DOHH2 (cell line): ENCODE results near the gene P2RY14.

Experiments used
- H3F3A ChIP-seq: fragments of 200-600 bp; sonication (generic), shearing (Covaris generic); 2 replicates; pipeline ENCODE4 v1.6.0; 2016; ENCODE audit warnings: antibody characterized with exemption, mild to moderate bottlenecking; ENCODE audit not compliant: control insufficient read depth, insufficient read depth
- H3K27ac ChIP-seq: fragments of 200-600 bp; sonication (generic); 2 replicates; pipeline ENCODE4 v1.5.1; 2014; ENCODE audit warnings: low read depth, mild to moderate bottlenecking, low read length, moderate library complexity
- H3K27me3 ChIP-seq: fragments of 200-600 bp; sonication (generic); 2 replicates; pipeline ENCODE4 v1.6.1; 2014; ENCODE audit warnings: mild to moderate bottlenecking, low read length, mixed read lengths; ENCODE audit not compliant: control insufficient read depth
- H3K36me3 ChIP-seq: fragments of 200-600 bp; sonication (generic); 2 replicates; pipeline ENCODE4 v1.6.1; 2014; ENCODE audit warnings: mild to moderate bottlenecking, low read length, moderate library complexity, mixed read lengths; ENCODE audit not compliant: control insufficient read depth
- H3K4me1 ChIP-seq: fragments of 200-600 bp; sonication (generic); 2 replicates; pipeline ENCODE4 v1.6.1; 2014; ENCODE audit warnings: mild to moderate bottlenecking, low read length, mixed read lengths; ENCODE audit not compliant: control insufficient read depth
- H3K4me2 ChIP-seq: fragments of 200-600 bp; sonication (generic); 2 replicates; pipeline ENCODE4 v1.6.0; 2014; ENCODE audit warnings: mild to moderate bottlenecking, low read length, moderate library complexity
- H3K4me3 ChIP-seq: fragments of 200-600 bp; sonication (generic); 2 replicates; pipeline ENCODE4 v1.5.1; 2014; ENCODE audit warnings: mild to moderate bottlenecking, low read length, mixed read lengths
- H3K79me2 ChIP-seq: fragments of 200-600 bp; sonication (generic); 2 replicates; pipeline ENCODE4 v1.6.1; 2014; ENCODE audit warnings: mild to moderate bottlenecking, low read length, mixed read lengths; ENCODE audit not compliant: control insufficient read depth
- H3K9me2 ChIP-seq: fragments of 200-600 bp; sonication (generic); replicated peaks from 2 replicates; pipeline ENCODE4 v1.6.1; 2014; ENCODE audit warnings: mild to moderate bottlenecking, low read length, mixed read lengths; ENCODE audit not compliant: control insufficient read depth
- H3K9me3 ChIP-seq: fragments of 200-600 bp; sonication (generic); 2 replicates; pipeline ENCODE4 v1.6.1; 2014; ENCODE audit warnings: antibody characterized with exemption, low read length, mixed read lengths; ENCODE audit not compliant: control insufficient read depth, insufficient read depth
- H4K20me1 ChIP-seq: fragments of 200-600 bp; sonication (generic); 2 replicates; pipeline ENCODE4 v1.6.0; 2014; ENCODE audit warnings: low read depth, mild to moderate bottlenecking, antibody characterized with exemption, low read length, moderate library complexity; ENCODE audit not compliant: control insufficient read depth, insufficient read depth
- EZH2phosphoT487 ChIP-seq: fragments of 200-600 bp; sonication (generic); IDR thresholded peaks from 2 replicates; pipeline ENCODE4 v1.6.1; 2017; ENCODE audit warnings: borderline replicate concordance, mild to moderate bottlenecking, antibody characterized with exemption, low read length, moderate library complexity, mixed read lengths
- TF ChIP-seq, protein P1 (sequence below): fragments of 200-600 bp; sonication (generic); IDR thresholded peaks from one replicate; pipeline ENCODE4 v1.5.1; 2014; ENCODE audit warnings: antibody characterized with exemption, mild to moderate bottlenecking, low read depth, low read length; ENCODE audit not compliant: poor library complexity, severe bottlenecking

Gene P2RY14

DNA sequence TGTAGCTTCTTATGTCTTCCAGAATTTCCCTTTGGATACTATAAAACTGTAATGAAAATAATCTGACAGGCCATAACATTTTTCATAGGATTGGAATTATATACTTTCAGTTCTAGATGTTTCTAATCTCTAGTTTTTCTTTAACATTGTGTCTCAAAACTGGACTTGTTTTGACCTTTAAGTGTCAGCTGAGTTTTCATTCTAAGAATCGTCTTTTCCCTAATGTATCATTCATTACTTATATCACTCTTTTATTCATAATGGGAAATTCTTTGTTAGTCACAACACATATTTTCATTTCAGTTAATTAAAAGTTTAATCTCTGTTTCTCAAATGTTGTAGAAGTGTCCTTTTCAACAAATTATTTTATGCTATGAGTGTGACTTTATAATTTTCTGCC, 87.2 kb downstream of the P2RY14 start:
- TF ChIP-seq, protein P1, sequence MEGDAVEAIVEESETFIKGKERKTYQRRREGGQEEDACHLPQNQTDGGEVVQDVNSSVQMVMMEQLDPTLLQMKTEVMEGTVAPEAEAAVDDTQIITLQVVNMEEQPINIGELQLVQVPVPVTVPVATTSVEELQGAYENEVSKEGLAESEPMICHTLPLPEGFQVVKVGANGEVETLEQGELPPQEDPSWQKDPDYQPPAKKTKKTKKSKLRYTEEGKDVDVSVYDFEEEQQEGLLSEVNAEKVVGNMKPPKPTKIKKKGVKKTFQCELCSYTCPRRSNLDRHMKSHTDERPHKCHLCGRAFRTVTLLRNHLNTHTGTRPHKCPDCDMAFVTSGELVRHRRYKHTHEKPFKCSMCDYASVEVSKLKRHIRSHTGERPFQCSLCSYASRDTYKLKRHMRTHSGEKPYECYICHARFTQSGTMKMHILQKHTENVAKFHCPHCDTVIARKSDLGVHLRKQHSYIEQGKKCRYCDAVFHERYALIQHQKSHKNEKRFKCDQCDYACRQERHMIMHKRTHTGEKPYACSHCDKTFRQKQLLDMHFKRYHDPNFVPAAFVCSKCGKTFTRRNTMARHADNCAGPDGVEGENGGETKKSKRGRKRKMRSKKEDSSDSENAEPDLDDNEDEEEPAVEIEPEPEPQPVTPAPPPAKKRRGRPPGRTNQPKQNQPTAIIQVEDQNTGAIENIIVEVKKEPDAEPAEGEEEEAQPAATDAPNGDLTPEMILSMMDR, result no peak
- no peak for TF ChIP-seq EZH2phosphoT487
- no peak overlapping the region for H3K27ac ChIP-seq
- H3K4me1 ChIP-seq, result no peaks in the 10 kb centered on the region
- H3F3A ChIP-seq, result no peaks in the 10 kb centered on the region
- H3K9me3 ChIP-seq, result no peaks in the 10 kb centered on the region
- no peaks in the 10 kb centered on the region for H3K79me2 ChIP-seq
- no peaks in the 10 kb centered on the region for H3K9me2 ChIP-seq
- H3K36me3 ChIP-seq, result no peaks in the 10 kb centered on the region
- no peak overlapping the region for H3K4me2 ChIP-seq
- no peaks in the 10 kb centered on the region for H4K20me1 ChIP-seq
- no peak overlapping the region for H3K4me3 ChIP-seq
- H3K27me3 ChIP-seq, result no peaks in the 10 kb centered on the region

DNA sequence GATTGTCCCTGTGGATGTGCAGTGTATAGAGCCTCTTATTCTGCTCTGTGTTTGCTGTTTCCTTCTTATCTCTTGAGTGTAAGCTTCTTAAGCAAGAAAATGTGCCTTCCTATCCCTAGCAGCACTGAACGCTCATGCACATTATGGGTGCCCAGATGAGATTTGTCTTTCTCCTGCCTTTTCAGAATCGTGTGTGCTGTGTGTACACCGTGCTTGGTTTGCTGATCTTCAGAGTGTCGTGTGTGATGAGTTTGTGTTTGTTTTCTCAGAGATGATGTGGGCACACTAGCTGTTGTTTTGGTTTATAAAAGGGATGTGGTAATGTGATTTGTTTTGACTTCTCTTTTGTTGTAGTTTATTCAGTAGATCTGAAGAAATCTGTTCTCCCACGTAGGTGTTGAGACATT, 95.1 kb downstream of the P2RY14 start:
- no peak overlapping the region for H3K4me3 ChIP-seq
- H3K4me2 ChIP-seq, result no peak overlapping the region
- H3K27ac ChIP-seq, result no peak overlapping the region
- H3K27me3 ChIP-seq, result no peaks in the 10 kb centered on the region
- no peaks in the 10 kb centered on the region for H3K9me3 ChIP-seq
- TF ChIP-seq, protein P1, result no peak
- no peak for TF ChIP-seq EZH2phosphoT487
- H3F3A ChIP-seq, result no peaks in the 10 kb centered on the region
- H3K4me1 ChIP-seq, result no peaks in the 10 kb centered on the region
- no peaks in the 10 kb centered on the region for H3K9me2 ChIP-seq
- no peaks in the 10 kb centered on the region for H4K20me1 ChIP-seq
- H3K36me3 ChIP-seq, result no peaks in the 10 kb centered on the region
- no peaks in the 10 kb centered on the region for H3K79me2 ChIP-seq

DNA sequence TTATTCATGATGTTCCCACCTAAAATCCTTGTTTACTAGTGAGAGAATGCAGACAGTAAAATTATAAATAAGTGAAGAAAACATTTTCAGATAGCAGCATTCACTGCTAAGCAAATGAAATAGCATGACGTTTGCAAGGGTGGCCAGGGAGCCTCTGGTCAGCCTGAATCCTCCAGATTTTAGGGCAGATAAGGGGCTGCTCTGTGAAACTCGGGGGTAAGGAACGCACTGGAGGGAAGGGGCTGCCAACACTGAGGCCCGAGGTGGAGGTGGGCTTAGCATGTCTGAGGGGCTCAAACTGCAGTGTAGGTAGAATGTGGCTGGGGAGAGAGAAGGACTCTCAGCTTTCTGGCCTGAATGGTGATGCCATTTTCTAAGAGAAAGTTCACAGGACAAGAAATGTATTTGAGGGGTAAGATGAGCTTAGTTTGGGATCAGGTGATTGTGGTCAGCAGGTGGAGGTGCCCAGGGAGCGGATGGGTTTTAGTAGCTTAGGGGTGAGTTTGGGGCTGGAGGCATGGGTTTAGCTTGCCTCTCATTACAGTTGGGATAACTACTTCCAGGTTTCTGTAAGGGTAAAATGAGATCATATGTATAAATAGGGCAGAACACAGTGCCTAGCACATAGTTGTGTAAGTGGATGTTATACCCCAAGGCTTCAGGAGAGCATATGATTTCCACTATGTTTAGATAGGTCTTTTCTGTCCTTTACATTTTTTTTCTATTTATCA, 95.8 kb downstream of the P2RY14 start:
- no peak overlapping the region for H3K4me3 ChIP-seq
- H3K4me2 ChIP-seq, result no peak overlapping the region
- H3F3A ChIP-seq, result no peaks in the 10 kb centered on the region
- no peaks in the 10 kb centered on the region for H3K79me2 ChIP-seq
- H3K27ac ChIP-seq, result no peak overlapping the region
- no peaks in the 10 kb centered on the region for H3K27me3 ChIP-seq
- H4K20me1 ChIP-seq, result no peaks in the 10 kb centered on the region
- H3K9me2 ChIP-seq, result no peaks in the 10 kb centered on the region
- H3K9me3 ChIP-seq, result no peaks in the 10 kb centered on the region
- TF ChIP-seq, protein P1, result no peak
- TF ChIP-seq EZH2phosphoT487, result no peak
- no peaks in the 10 kb centered on the region for H3K36me3 ChIP-seq
- no peaks in the 10 kb centered on the region for H3K4me1 ChIP-seq
